ENCODE data around the gene SEC23IP.
A peak's percentile ranks its signal among the peaks of the same experiment; 100 is the strongest.
"Not testable (repeated sequence)": the region's sequence is repeated elsewhere in the genome, so short reads cannot be mapped to it uniquely, and the experiment has no call there.

SEC23IP gene

GRCh38 chr10:119892188-119893065, at the start of gene SEC23IP:
Gene SEC23IP, plus strand, starts transcription at chr10:119892730. Its CDS starts 53 bp downstream, at chr10:119892783.
- DNase-seq, result peak; percentile 98

GRCh38 chr10:119845656-119846055, 46.9 kb upstream of the SEC23IP start:
- DNase-seq, result no peak

- no peak for DNase-seq
Measured at GRCh38 chr10:119849031-119849789, 43.3 kb upstream of the SEC23IP start.

GRCh38 chr10:119849944-119850343, 42.6 kb upstream of the SEC23IP start:
- no peak for DNase-seq

- DNase-seq, result no peak
Measured at GRCh38 chr10:119852277-119852676, 40.3 kb upstream of the SEC23IP start.

GRCh38 chr10:119852822-119853221, 39.7 kb upstream of the SEC23IP start:
- no peak for DNase-seq

- no peak for DNase-seq
Measured at GRCh38 chr10:119853574-119853973, 39.0 kb upstream of the SEC23IP start.

- DNase-seq, result no peak
Measured at GRCh38 chr10:119858063-119858462, 34.5 kb upstream of the SEC23IP start.

- DNase-seq, result peak; percentile 77
Measured at GRCh38 chr10:119859420-119860258, 32.9 kb upstream of the SEC23IP start.

GRCh38 chr10:119860866-119861607, 31.5 kb upstream of the SEC23IP start:
- DNase-seq, result no peak

- no peak for DNase-seq
Measured at GRCh38 chr10:119862524-119862923, 30.0 kb upstream of the SEC23IP start.

GRCh38 chr10:119863951-119864565, 28.5 kb upstream of the SEC23IP start:
- peak; percentile 48 for DNase-seq

GRCh38 chr10:119865699-119866240, 26.8 kb upstream of the SEC23IP start:
- no peak for DNase-seq

- no peak for DNase-seq
Measured at GRCh38 chr10:119867317-119867716, 25.2 kb upstream of the SEC23IP start.

- not testable (repeated sequence) for DNase-seq
Measured at GRCh38 chr10:119869398-119869797, 23.1 kb upstream of the SEC23IP start.

- DNase-seq, result peak; percentile 76
Measured at GRCh38 chr10:119871881-119872609, 20.5 kb upstream of the SEC23IP start.

- DNase-seq, result no peak
Measured at GRCh38 chr10:119872610-119872859, 20.0 kb upstream of the SEC23IP start, which contains the start of gene MCMBP. Gene MCMBP, minus strand, starts transcription at chr10:119872843. Its CDS starts 259 bp downstream, at chr10:119872584.

- peak; percentile 96 for DNase-seq
Measured at GRCh38 chr10:119872860-119873681, 19.5 kb upstream of the SEC23IP start.

GRCh38 chr10:119878524-119878923, 14.0 kb upstream of the SEC23IP start:
- peak; percentile 29 for DNase-seq
